D721Med (cell line): ENCODE data around the gene NCS1.
A peak's percentile ranks its signal among the peaks of the same experiment; 100 is the strongest.

Experiments used
- DNase-seq: peaks from one replicate; pipeline ENCODE4 v3.0.0; 2011; ENCODE audit warnings: low spot score; ENCODE audit not compliant: insufficient read length
- FAIRE-seq: peaks from 2 replicates; lab custom pipeline; 2011; peaks lifted over from hg19 to GRCh38; lab: Jason Lieb, UNC
- CTCF ChIP-seq: IDR thresholded peaks from 2 replicates; pipeline ENCODE4 v1.5.1; 2012; ENCODE audit warnings: mild to moderate bottlenecking, control low read depth; ENCODE audit not compliant: insufficient read depth; ENCODE audit errors: missing control alignments

NCS1 gene

GRCh38 chr9:130230631-130231030, 58.4 kb downstream of the NCS1 start:
- TF ChIP-seq CTCF: no peak
- no peak for DNase-seq

GRCh38 chr9:130232899-130233586, 60.8 kb downstream of the NCS1 start:
- DNase-seq: no peak
- FAIRE-seq: no peak
- no peak for TF ChIP-seq CTCF

More at GRCh38 chr9:130230631-130231030, 58.4 kb downstream of the NCS1 start:
- no peak for FAIRE-seq

DNA sequence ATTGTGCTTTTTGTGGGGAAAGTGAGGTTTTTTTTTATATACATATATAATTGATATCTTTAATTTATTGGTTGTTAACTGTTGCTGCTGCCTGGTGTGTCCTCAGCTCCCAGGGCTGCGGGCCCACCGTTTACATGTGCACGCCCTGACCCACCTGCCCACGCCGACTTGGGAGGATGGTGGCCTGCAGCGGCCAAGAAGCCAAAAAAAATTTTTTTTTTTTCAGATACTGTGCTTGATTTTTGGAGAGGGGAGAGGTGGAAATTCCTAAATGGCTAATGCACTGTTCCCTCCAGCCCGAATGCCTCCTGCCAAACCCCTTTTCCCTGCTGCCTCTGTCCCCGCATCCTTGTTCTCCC, 61.4 kb downstream of the NCS1 start:
- DNase-seq: no peak

GRCh38 chr9:130234340-130235260, 62.4 kb downstream of the NCS1 start:
- TF ChIP-seq CTCF: no peak
- DNase-seq (no peak), FAIRE-seq (no peak)

More for the DNA sequence above, 61.4 kb downstream of the NCS1 start:
- FAIRE-seq: no peak
- TF ChIP-seq CTCF: no peak

- FAIRE-seq (no peak), DNase-seq (no peak)
- peak; percentile 81 for TF ChIP-seq CTCF
Observed at GRCh38 chr9:130235558-130236435, 63.6 kb downstream of the NCS1 start.

- no peak for FAIRE-seq
- no peak for DNase-seq
- no peak for TF ChIP-seq CTCF
Observed at GRCh38 chr9:130236436-130236985, 64.3 kb downstream of the NCS1 start.
